IMR-90 (cell line): ENCODE measurements around the gene GSG1L. TPM values are rescaled to one million over a fixed set of nuclear protein-coding genes. Genes with fewer than 3 reads are reported as not detected.

Experiments used
- ATAC-seq: fragments of 200-7000 bp; cut with Tn5 transposase; 2 replicates; pipeline ENCODE4 v1.9.1; 2020; ENCODE audit warnings: low read depth, mild to moderate bottlenecking, moderate library complexity
- BruUV-seq: library from RNA; stranded (reverse); fragments of 400-500 nt; replicated peaks from 2 replicates; lab custom pipeline; 2021; lab: Mats Ljungman, UMichigan
- CTCF ChIA-PET: fragments of 300-600 bp; formaldehyde crosslinking; extraction: SDS; loops from one replicate; lab custom pipeline; 2021; ENCODE audit warnings: antibody characterized with exemption; lab: Yijun Ruan, JAX
- POLR2A ChIA-PET: fragments of 300-600 bp; sonication (Branson Sonifier 250); formaldehyde crosslinking; loops from one replicate; lab custom pipeline; 2022; ENCODE audit warnings: antibody characterized with exemption; ENCODE audit not compliant: unreplicated experiment; lab: Charles Lee
- DNase-seq: peaks from one replicate; pipeline ENCODE4 v3.0.0; 2013
- H2AFZ ChIP-seq: replicated peaks from 2 replicates; pipeline ENCODE3; 2013; ENCODE audit warnings: low read length, mild to moderate bottlenecking; ENCODE audit not compliant: poor library complexity
- H2AK5ac ChIP-seq: 2 replicates; pipeline ENCODE4 v1.6.1; 2013; ENCODE audit warnings: low read depth, low read length, inconsistent platforms
- H2AK9ac ChIP-seq: replicated peaks from 2 replicates; pipeline ENCODE3; 2013; ENCODE audit warnings: mild to moderate bottlenecking, low read depth, low read length, moderate library complexity; ENCODE audit not compliant: poor library complexity
- H2BK120ac ChIP-seq: 2 replicates; pipeline ENCODE4 v1.6.1; 2013; ENCODE audit warnings: low read depth, low read length, inconsistent platforms
- H2BK15ac ChIP-seq: 3 replicates; pipeline ENCODE4 v1.6.1; 2013; ENCODE audit warnings: low read depth, low read length, inconsistent platforms
- H2BK20ac ChIP-seq: 2 replicates; pipeline ENCODE4 v1.6.1; 2013; ENCODE audit warnings: low read depth, mild to moderate bottlenecking, inconsistent platforms, low read length, moderate library complexity
- H2BK5ac ChIP-seq: 2 replicates; pipeline ENCODE4 v1.6.1; 2013; ENCODE audit warnings: mild to moderate bottlenecking, low read depth, low read length, inconsistent platforms; ENCODE audit not compliant: poor library complexity, severe bottlenecking
- H3K14ac ChIP-seq: replicated peaks from 2 replicates; pipeline ENCODE4 v1.6.1; 2013; ENCODE audit warnings: low read depth, low read length, inconsistent platforms
- H3K18ac ChIP-seq: 2 replicates; pipeline ENCODE4 v1.6.1; 2013; ENCODE audit warnings: low read depth, low read length, control low read depth
- H3K23ac ChIP-seq: 2 replicates; pipeline ENCODE4 v1.6.1; 2013; ENCODE audit warnings: low read depth, low read length, inconsistent platforms
- H3K27ac ChIP-seq: 2 replicates; pipeline ENCODE4 v1.5.1; 2013; ENCODE audit warnings: mild to moderate bottlenecking, control low read depth, low read length; ENCODE audit not compliant: insufficient read depth
- H3K27me3 ChIP-seq: 2 replicates; pipeline ENCODE4 v1.6.1; 2013; ENCODE audit warnings: low read length; ENCODE audit not compliant: control insufficient read depth, insufficient read depth
- H3K36me3 ChIP-seq: 2 replicates; pipeline ENCODE4 v1.6.1; 2013; ENCODE audit warnings: low read length, mixed read lengths; ENCODE audit not compliant: control insufficient read depth, insufficient read depth
- H3K4ac ChIP-seq: 2 replicates; pipeline ENCODE4 v1.6.1; 2013; ENCODE audit warnings: low read depth, low read length, inconsistent platforms
- H3K4me1 ChIP-seq: 2 replicates; pipeline ENCODE4 v1.6.1; 2013; ENCODE audit warnings: low read length, mixed read lengths; ENCODE audit not compliant: control insufficient read depth, insufficient read depth
- H3K4me2 ChIP-seq: 2 replicates; pipeline ENCODE4 v1.6.1; 2013; ENCODE audit warnings: low read depth, mild to moderate bottlenecking, control low read depth, low read length, moderate library complexity
- H3K4me3 ChIP-seq: 2 replicates; pipeline ENCODE4 v1.5.1; 2013; ENCODE audit warnings: low read depth, mild to moderate bottlenecking, control low read depth, low read length, moderate library complexity; ENCODE audit not compliant: insufficient read depth
- H3K56ac ChIP-seq: 2 replicates; pipeline ENCODE4 v1.6.1; 2013; ENCODE audit warnings: low read length, inconsistent platforms; ENCODE audit not compliant: insufficient read depth; ENCODE audit errors: extremely low read depth
- H3K79me1 ChIP-seq, 2 experiments: 2 replicates each; pipeline ENCODE4 v1.6.1; 2013; ENCODE audit warnings: low read length in 2 of 2, inconsistent platforms in 1 of 2, low read depth in 1 of 2
- H3K9ac ChIP-seq: 2 replicates; pipeline ENCODE4 v1.6.1; 2013; ENCODE audit warnings: low read depth, low read length, control low read depth
- H3K9me1 ChIP-seq: 2 replicates; pipeline ENCODE4 v1.6.1; 2013; ENCODE audit warnings: low read length, inconsistent platforms; ENCODE audit not compliant: insufficient read depth
- H3K9me3 ChIP-seq: 2 replicates; pipeline ENCODE4 v1.6.1; 2013; ENCODE audit warnings: low read length; ENCODE audit not compliant: control insufficient read depth, insufficient read depth
- H4K20me1 ChIP-seq: 2 replicates; pipeline ENCODE4 v1.6.1; 2013; ENCODE audit warnings: low read length, inconsistent platforms; ENCODE audit not compliant: insufficient read depth
- H4K5ac ChIP-seq: 2 replicates; pipeline ENCODE4 v1.6.1; 2013; ENCODE audit warnings: mild to moderate bottlenecking, low read depth, low read length, control low read depth
- H4K8ac ChIP-seq, 2 experiments: 2 replicates each; pipeline ENCODE4 v1.6.1; 2013; ENCODE audit warnings: low read depth in 2 of 2, low read length in 2 of 2, control low read depth in 1 of 2, inconsistent platforms in 1 of 2
- H4K91ac ChIP-seq: 2 replicates; pipeline ENCODE4 v1.6.1; 2013; ENCODE audit warnings: low read depth, low read length, inconsistent platforms; ENCODE audit not compliant: insufficient read depth
- BHLHE40 ChIP-seq: fragments of 150-350 bp; IDR thresholded peaks from 2 replicates; pipeline ENCODE4 v1.6.1; 2016; ENCODE audit warnings: mild to moderate bottlenecking, low read depth, low read length
- WGBS, 2 experiments: methylation state at CpG; one replicate each; pipeline versions ENCODE4 v1.1.5 to v1.1.7; 2013; ENCODE audit warnings: missing lambda C conversion rate in 2 of 2; ENCODE audit not compliant: insufficient read length in 1 of 2; ENCODE audit errors: extremely low coverage in 2 of 2; 5-methylcytosine and 5-hydroxymethylcytosine counted together
- dilution Hi-C: fragments of 300-500 bp; cut with HindIII; formaldehyde crosslinking; loops from one replicate; pipeline ENCODE4 v1.14.3; 2018; ENCODE audit warnings: low sequenced_read_pairs; ENCODE audit not compliant: unreplicated experiment
- in situ Hi-C: fragments of 300-500 bp; cut with MboI; formaldehyde crosslinking; loops from 3 replicates; pipeline ENCODE4 v1.14.3; 2019; ENCODE audit warnings: low sequenced_read_pairs, inconsistent platforms, mixed read lengths
- intact Hi-C: fragments of 100-400 bp; cut with micrococcal nuclease; formaldehyde crosslinking; loops from 2 replicates; pipeline ENCODE4 v1.10.0; 2022
- polyA plus RNA-seq, 3 experiments: library from polyadenylated mRNA; depleted of rRNA; stranded (reverse); fragments of >200 nt; gene quantifications; 2 replicates each; pipeline ENCODE4 v1.2.3, GENCODE V29; 2012; ENCODE audit warnings: low replicate concordance in 1 of 3
- total RNA-seq: library from RNA; depleted of rRNA; stranded (reverse); fragments of >200 nt; gene quantifications from 2 replicates; pipeline ENCODE4 v1.2.3, GENCODE V29; 2012
- TF ChIP-seq, protein P1 (sequence below): fragments of 150-350 bp; IDR thresholded peaks from 2 replicates; pipeline ENCODE4 v1.6.1; 2017; ENCODE audit warnings: mild to moderate bottlenecking, antibody characterized with exemption, low read length, low read depth

GSG1L gene
- total and polyA plus RNA-seq, 2 of the 4 experiments (the other 2 are of a cell fraction) = not detected

DNA sequence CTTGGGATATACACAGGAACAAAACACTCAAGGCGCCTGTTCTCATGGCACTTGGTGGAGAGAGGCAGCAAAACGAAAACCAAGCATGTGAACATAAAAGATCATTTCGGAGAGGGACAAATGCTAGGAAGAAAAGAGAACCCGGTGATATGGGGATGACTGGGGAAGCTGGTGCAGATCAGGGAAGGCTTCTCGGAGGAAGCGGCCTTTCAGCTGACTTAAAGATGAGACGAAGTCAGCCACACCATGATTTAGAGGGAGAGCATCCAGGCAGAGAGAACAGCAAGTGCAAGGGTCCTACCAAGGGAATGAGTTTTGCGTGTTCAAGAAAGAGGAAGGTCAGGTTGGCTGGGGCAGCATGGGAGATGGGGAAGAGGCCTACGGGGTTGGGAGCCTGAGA, 262.7 kb downstream of the GSG1L start:
- Histone ChIP-seq H3K4me3 (no peak overlapping the region), H3K4ac (no peak overlapping the region), H4K8ac (no peak overlapping the region), H4K20me1 (0 out of 2 replicates have a peak, but pooled peaks cover 2% of the 10 kb centered on the region), H4K5ac (no peak overlapping the region), H3K56ac (no peak overlapping the region), H3K14ac (no peak overlapping the region), H2BK15ac (no peak overlapping the region), H3K18ac (no peak overlapping the region), H3K9me3 (no peaks in the 10 kb centered on the region), H2AFZ (no peak overlapping the region), H3K23ac (no peak overlapping the region), H2BK20ac (no peak overlapping the region), H3K9me1 (no peaks in the 10 kb centered on the region; the same call in 1 of the 2 replicates), H3K4me1 (no peaks in the 10 kb centered on the region), H2AK9ac (no peak overlapping the region), H3K36me3 (no peaks in the 10 kb centered on the region), H3K4me2 (no peak overlapping the region), H2AK5ac (no peak overlapping the region), H3K9ac (no peak overlapping the region), H4K91ac (no peak overlapping the region), H2BK5ac (no peak overlapping the region), H3K27me3 (peaks cover 27% of the 10 kb centered on the region), H3K27ac (no peak overlapping the region), H2BK120ac (no peak overlapping the region), H3K79me1 (no peaks in the 10 kb centered on the region)
- CTCF ChIA-PET = no interaction called here
- in situ Hi-C loops = no loop called here
- DNase-seq = no peak
- TF ChIP-seq BHLHE40 = no peak
- TF ChIP-seq, protein P1, sequence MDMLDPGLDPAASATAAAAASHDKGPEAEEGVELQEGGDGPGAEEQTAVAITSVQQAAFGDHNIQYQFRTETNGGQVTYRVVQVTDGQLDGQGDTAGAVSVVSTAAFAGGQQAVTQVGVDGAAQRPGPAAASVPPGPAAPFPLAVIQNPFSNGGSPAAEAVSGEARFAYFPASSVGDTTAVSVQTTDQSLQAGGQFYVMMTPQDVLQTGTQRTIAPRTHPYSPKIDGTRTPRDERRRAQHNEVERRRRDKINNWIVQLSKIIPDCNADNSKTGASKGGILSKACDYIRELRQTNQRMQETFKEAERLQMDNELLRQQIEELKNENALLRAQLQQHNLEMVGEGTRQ = no peak
- BruUV-seq = no TSS peak
- POLR2A ChIA-PET = no interaction called here
- dilution Hi-C loops = no loop called here
- intact Hi-C loops = no loop called here
- WGBS, 2 experiments = 66% methylated on average over 6 of the region's 9 CpGs; no CpG with 5 or more reads in 1 of the 2 experiments
- no peak for ATAC-seq
